ENCODE data around the gene BRCA1.
"Not testable (repeated sequence)": the region's sequence is repeated elsewhere in the genome, so short reads cannot be mapped to it uniquely, and the experiment has no call there.

Gene BRCA1

GRCh38 chr17:43129671-43130010 is 4.5 kb upstream of the BRCA1 start:
- Histone ChIP-seq H3K36me3 (ENCODE audit: insufficient read depth, low read length) (peaks cover 6% of the 10 kb centered on the region), H3K9ac (ENCODE audit: low read length) (no peak overlapping the region), H3K4me3 (ENCODE audit: low read depth in 1 of 2, low read length in 2 of 2) (no peak overlapping the region), H3K9me3 (ENCODE audit: low read length) (no peaks in the 10 kb centered on the region), H3K27ac (ENCODE audit: low read depth, low read length) (no peak overlapping the region), H3K27me3 (ENCODE audit: control insufficient read depth in 1 of 2, insufficient read depth in 2 of 2, low read length in 2 of 2) (no peaks in the 10 kb centered on the region), H3K4me1 (ENCODE audit: insufficient read depth, low read length) (peaks cover 5% of the 10 kb centered on the region)

DNA sequence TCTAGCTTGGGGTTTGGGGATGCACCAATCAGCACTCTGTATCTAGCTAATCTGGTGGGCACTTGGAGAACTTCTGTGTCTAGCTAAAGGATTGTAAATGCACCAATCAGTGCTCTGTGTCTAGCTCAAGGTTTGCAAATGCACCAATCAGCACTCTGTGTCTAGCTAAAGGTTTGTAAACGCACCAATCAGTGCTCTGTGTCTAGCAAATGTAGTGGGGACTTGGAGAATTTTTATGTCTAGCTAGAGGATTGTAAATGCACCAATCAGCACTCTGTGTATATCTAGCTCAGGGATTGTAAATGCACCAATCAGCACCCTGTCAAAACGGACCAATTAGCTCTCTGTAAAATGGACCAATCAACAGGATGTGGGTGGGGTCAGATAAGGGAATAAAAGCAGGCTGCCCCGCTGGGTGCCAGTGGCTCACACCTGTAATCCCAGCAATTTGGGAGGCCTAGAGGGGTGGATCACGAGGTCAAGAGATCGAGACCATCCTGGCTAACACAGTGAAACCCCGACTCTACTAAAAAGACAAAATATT is 2.2 kb upstream of the BRCA1 start:
- H3K9me3 ChIP-seq (ENCODE audit: low read length); H3K9ac ChIP-seq (ENCODE audit: low read length); H3K36me3 ChIP-seq (ENCODE audit: insufficient read depth, low read length); H3K27ac ChIP-seq (ENCODE audit: low read depth, low read length); H3K27me3 ChIP-seq (ENCODE audit: control insufficient read depth in 1 of 2, insufficient read depth in 2 of 2, low read length in 2 of 2); H3K4me3 ChIP-seq (ENCODE audit: low read depth in 1 of 2, low read length in 2 of 2): not testable (repeated sequence)
- peaks cover 10% of the 10 kb centered on the region for H3K4me1 ChIP-seq (ENCODE audit: insufficient read depth, low read length)

DNA sequence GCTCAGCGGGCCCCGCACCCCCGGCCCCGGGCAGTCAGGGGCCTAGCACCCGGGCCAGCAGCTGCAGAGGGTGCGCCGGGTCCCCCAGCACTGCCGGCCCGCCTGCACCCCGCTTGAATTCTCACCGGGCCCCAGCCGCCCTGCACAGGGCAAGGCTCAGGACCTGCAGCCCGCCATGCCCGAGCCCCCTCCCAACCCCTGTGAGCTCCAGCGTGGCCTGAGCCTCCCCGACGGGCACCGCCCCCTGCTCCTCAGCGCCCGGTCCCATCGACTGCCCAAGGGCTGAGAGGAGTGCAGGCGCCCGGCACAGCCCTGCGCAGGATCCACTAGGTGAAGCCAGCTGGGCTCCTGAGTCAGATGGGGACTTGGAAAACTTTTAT is 1.7 kb upstream of the BRCA1 start:
- Histone ChIP-seq H3K36me3 (ENCODE audit: insufficient read depth, low read length) (no peaks in the 10 kb centered on the region), H3K4me1 (ENCODE audit: insufficient read depth, low read length) (peaks cover 10% of the 10 kb centered on the region), H3K9me3 (ENCODE audit: low read length) (no peaks in the 10 kb centered on the region), H3K9ac (ENCODE audit: low read length) (no peak overlapping the region), H3K4me3 (ENCODE audit: low read depth in 1 of 2, low read length in 2 of 2) (no peak overlapping the region), H3K27ac (ENCODE audit: low read depth, low read length) (no peak overlapping the region), H3K27me3 (ENCODE audit: control insufficient read depth in 1 of 2, insufficient read depth in 2 of 2, low read length in 2 of 2) (no peaks in the 10 kb centered on the region)

DNA sequence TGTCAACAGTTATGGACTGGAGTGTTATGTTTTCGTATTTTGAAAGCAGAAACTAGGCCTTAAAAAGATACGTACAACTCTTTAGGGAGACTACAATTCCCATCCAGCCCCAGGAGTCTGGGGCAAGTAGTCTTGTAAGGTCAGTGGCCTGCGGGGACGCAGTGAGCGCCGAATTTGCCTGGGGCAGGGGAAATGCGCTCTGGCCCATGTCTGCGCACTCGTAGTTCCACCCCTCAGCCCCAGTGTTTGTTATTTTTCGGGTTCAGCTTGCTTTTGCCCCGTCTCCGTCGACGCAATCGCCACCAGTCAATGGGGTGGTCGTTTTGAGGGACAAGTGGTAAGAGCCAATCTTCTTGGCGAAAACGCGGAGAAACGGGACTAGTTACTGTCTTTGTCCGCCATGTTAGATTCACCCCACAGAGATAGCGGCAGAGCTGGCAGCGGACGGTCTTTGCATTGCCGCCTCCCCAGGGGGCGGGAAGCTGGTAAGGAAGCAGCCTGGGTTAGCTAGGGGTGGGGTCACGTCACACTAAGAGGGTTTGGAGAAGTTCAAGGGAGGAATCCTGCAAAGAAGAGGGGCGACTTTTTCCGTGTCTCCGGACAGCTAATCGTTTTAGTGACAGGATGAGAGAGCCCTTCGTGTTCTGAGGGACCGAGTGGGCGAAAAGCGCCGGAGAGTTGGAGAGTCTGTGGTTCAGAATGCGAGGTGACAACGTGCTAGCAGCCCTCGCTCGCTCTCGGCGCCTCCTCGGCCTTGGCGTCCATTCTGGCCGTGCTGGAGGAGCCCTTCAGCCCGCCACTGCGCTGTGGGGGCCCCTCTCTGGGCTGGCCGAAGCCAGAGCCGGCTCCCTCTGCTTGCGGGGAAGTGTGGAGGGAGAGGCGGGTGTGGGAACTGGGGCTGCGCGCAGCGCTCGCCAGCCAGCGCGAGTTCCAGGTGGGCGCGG is 1.1 kb upstream of the BRCA1 start:
- Histone ChIP-seq H3K4me3 (ENCODE audit: low read depth in 1 of 2, low read length in 2 of 2) (peak overlapping the region; percentile 87 to 96), H3K9ac (ENCODE audit: low read length) (peak overlapping the region; percentile 89), H3K27me3 (ENCODE audit: control insufficient read depth in 1 of 2, insufficient read depth in 2 of 2, low read length in 2 of 2) (no peaks in the 10 kb centered on the region), H3K27ac (ENCODE audit: low read depth, low read length) (peak overlapping the region; percentile 65), H3K36me3 (ENCODE audit: insufficient read depth, low read length) (no peaks in the 10 kb centered on the region), H3K9me3 (ENCODE audit: low read length) (no peaks in the 10 kb centered on the region), H3K4me1 (ENCODE audit: insufficient read depth, low read length) (peaks cover 10% of the 10 kb centered on the region)

DNA sequence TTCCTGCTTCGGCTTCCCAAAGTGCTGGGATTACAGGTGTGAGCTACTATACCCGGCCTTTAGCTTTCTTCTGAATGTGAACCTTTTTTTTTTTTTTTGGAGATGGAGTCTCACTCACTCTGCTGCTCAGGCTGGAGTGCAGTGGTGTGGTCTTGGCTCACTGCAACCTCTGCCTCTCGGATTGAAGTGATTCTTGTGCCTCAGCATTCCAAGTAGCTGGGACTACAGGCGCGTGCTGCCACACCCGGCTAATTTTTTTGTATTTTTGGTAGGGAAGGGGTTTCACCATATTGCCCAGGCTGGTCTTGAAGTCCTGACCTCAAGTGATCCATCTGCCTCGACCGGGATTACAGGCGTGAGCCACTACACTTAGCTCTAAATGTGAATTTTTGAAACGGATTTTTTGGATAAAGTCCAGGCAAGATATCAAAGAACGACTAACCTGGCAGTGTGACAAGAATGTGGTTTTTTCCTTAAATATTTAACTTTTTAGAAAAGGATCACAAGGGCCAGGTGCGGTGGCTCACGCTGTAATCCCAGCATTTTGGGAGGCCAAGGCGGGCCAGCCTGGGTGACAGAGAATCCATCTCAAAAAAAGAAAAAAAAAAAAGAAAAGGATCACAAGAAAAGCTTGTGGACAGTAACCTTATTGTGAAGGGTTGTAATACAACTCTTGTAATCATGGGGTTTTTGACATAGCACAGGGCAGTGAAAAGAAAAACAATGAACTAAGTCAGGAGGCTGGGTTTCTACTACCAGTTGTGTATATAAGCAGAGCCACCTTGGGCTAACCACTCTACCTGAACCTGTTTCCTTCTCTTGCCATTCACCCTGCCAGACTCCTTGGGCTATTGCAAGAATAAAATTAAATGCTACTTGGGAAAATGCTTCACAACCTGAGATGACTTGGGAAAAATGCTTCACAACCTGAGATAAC is 6.2 kb downstream of the BRCA1 start:
- H3K4me1 ChIP-seq (ENCODE audit: insufficient read depth, low read length), result no peaks in the 10 kb centered on the region
- H3K36me3 ChIP-seq (ENCODE audit: insufficient read depth, low read length), result no peaks in the 10 kb centered on the region
- no peaks in the 10 kb centered on the region for H3K27me3 ChIP-seq (ENCODE audit: control insufficient read depth in 1 of 2, insufficient read depth in 2 of 2, low read length in 2 of 2)
- H3K9ac ChIP-seq (ENCODE audit: low read length), result no peak overlapping the region
- no peak overlapping the region for H3K27ac ChIP-seq (ENCODE audit: low read depth, low read length)
- no peak overlapping the region for H3K4me3 ChIP-seq (ENCODE audit: low read depth in 1 of 2, low read length in 2 of 2)
- H3K9me3 ChIP-seq (ENCODE audit: low read length), result no peaks in the 10 kb centered on the region

- H3K27ac ChIP-seq (ENCODE audit: low read depth, low read length), result no peak overlapping the region
- H3K9me3 ChIP-seq (ENCODE audit: low read length), result no peaks in the 10 kb centered on the region
- H3K9ac ChIP-seq (ENCODE audit: low read length), result no peak overlapping the region
- no peak overlapping the region for H3K4me3 ChIP-seq (ENCODE audit: low read depth in 1 of 2, low read length in 2 of 2)
- H3K36me3 ChIP-seq (ENCODE audit: insufficient read depth, low read length), result no peaks in the 10 kb centered on the region
- no peaks in the 10 kb centered on the region for H3K27me3 ChIP-seq (ENCODE audit: control insufficient read depth in 1 of 2, insufficient read depth in 2 of 2, low read length in 2 of 2)
- H3K4me1 ChIP-seq (ENCODE audit: insufficient read depth, low read length), result no peaks in the 10 kb centered on the region
Measured at GRCh38 chr17:43114151-43114552, 11.0 kb downstream of the BRCA1 start.

GRCh38 chr17:43106552-43106951 is 18.6 kb downstream of the BRCA1 start:
- H3K9ac ChIP-seq (ENCODE audit: low read length), result no peak overlapping the region
- H3K4me3 ChIP-seq (ENCODE audit: low read depth in 1 of 2, low read length in 2 of 2), result no peak overlapping the region
- H3K4me1 ChIP-seq (ENCODE audit: insufficient read depth, low read length), result no peaks in the 10 kb centered on the region
- peaks cover 4% of the 10 kb centered on the region for H3K36me3 ChIP-seq (ENCODE audit: insufficient read depth, low read length)
- H3K9me3 ChIP-seq (ENCODE audit: low read length), result no peaks in the 10 kb centered on the region
- no peaks in the 10 kb centered on the region for H3K27me3 ChIP-seq (ENCODE audit: control insufficient read depth in 1 of 2, insufficient read depth in 2 of 2, low read length in 2 of 2)
- no peak overlapping the region for H3K27ac ChIP-seq (ENCODE audit: low read depth, low read length)

GRCh38 chr17:43105146-43105545 is 20.0 kb downstream of the BRCA1 start:
- H3K4me1 ChIP-seq (ENCODE audit: insufficient read depth, low read length), result no peaks in the 10 kb centered on the region
- H3K27me3 ChIP-seq (ENCODE audit: control insufficient read depth in 1 of 2, insufficient read depth in 2 of 2, low read length in 2 of 2), result no peaks in the 10 kb centered on the region
- H3K27ac ChIP-seq (ENCODE audit: low read depth, low read length), result no peak overlapping the region
- H3K4me3 ChIP-seq (ENCODE audit: low read depth in 1 of 2, low read length in 2 of 2), result no peak overlapping the region
- no peaks in the 10 kb centered on the region for H3K9me3 ChIP-seq (ENCODE audit: low read length)
- peaks cover 4% of the 10 kb centered on the region for H3K36me3 ChIP-seq (ENCODE audit: insufficient read depth, low read length)
- no peak overlapping the region for H3K9ac ChIP-seq (ENCODE audit: low read length)

GRCh38 chr17:43104665-43105064 is 20.5 kb downstream of the BRCA1 start:
- no peaks in the 10 kb centered on the region for H3K27me3 ChIP-seq (ENCODE audit: control insufficient read depth in 1 of 2, insufficient read depth in 2 of 2, low read length in 2 of 2)
- no peak overlapping the region for H3K4me3 ChIP-seq (ENCODE audit: low read depth in 1 of 2, low read length in 2 of 2)
- H3K4me1 ChIP-seq (ENCODE audit: insufficient read depth, low read length), result no peaks in the 10 kb centered on the region
- H3K9me3 ChIP-seq (ENCODE audit: low read length), result no peaks in the 10 kb centered on the region
- H3K27ac ChIP-seq (ENCODE audit: low read depth, low read length), result no peak overlapping the region
- H3K9ac ChIP-seq (ENCODE audit: low read length), result no peak overlapping the region
- peaks cover 4% of the 10 kb centered on the region for H3K36me3 ChIP-seq (ENCODE audit: insufficient read depth, low read length)

GRCh38 chr17:43095364-43095763 is 29.8 kb downstream of the BRCA1 start:
- not testable (repeated sequence) for H3K27me3 ChIP-seq (ENCODE audit: control insufficient read depth in 1 of 2, insufficient read depth in 2 of 2, low read length in 2 of 2); H3K4me1 ChIP-seq (ENCODE audit: insufficient read depth, low read length); H3K4me3 ChIP-seq (ENCODE audit: low read depth in 1 of 2, low read length in 2 of 2); H3K36me3 ChIP-seq (ENCODE audit: insufficient read depth, low read length); H3K9ac ChIP-seq (ENCODE audit: low read length); H3K27ac ChIP-seq (ENCODE audit: low read depth, low read length); H3K9me3 ChIP-seq (ENCODE audit: low read length)

- Histone ChIP-seq H3K4me3 (ENCODE audit: low read depth in 1 of 2, low read length in 2 of 2) (no peak overlapping the region), H3K9me3 (ENCODE audit: low read length) (no peaks in the 10 kb centered on the region), H3K9ac (ENCODE audit: low read length) (no peak overlapping the region), H3K27ac (ENCODE audit: low read depth, low read length) (no peak overlapping the region), H3K36me3 (ENCODE audit: insufficient read depth, low read length) (peaks cover 5% of the 10 kb centered on the region), H3K4me1 (ENCODE audit: insufficient read depth, low read length) (peaks cover 5% of the 10 kb centered on the region), H3K27me3 (ENCODE audit: control insufficient read depth in 1 of 2, insufficient read depth in 2 of 2, low read length in 2 of 2) (no peaks in the 10 kb centered on the region)
Measured at GRCh38 chr17:43094129-43094835, 30.9 kb downstream of the BRCA1 start.
